ENCODE data around the gene BMP3.

- TF ChIP-seq, protein P1, sequence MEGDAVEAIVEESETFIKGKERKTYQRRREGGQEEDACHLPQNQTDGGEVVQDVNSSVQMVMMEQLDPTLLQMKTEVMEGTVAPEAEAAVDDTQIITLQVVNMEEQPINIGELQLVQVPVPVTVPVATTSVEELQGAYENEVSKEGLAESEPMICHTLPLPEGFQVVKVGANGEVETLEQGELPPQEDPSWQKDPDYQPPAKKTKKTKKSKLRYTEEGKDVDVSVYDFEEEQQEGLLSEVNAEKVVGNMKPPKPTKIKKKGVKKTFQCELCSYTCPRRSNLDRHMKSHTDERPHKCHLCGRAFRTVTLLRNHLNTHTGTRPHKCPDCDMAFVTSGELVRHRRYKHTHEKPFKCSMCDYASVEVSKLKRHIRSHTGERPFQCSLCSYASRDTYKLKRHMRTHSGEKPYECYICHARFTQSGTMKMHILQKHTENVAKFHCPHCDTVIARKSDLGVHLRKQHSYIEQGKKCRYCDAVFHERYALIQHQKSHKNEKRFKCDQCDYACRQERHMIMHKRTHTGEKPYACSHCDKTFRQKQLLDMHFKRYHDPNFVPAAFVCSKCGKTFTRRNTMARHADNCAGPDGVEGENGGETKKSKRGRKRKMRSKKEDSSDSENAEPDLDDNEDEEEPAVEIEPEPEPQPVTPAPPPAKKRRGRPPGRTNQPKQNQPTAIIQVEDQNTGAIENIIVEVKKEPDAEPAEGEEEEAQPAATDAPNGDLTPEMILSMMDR (conservative IDR thresholded peaks at IDR 0.05) = no peak
- no peak for TF ChIP-seq ZFX (IDR thresholded peaks at IDR 0.05)
Measured at GRCh38 chr4:81071013-81071412, 40.5 kb downstream of the BMP3 start.

All from C4-2B (cell line).